MM.1S (cell line): Measurements from ENCODE around the gene WDFY2.

Experiments used
- CTCF ChIP-seq: fragments of 300-600 bp; sonication (generic); IDR thresholded peaks from 2 replicates; pipeline ENCODE4 v1.5.1; 2016; ENCODE audit warnings: antibody characterized with exemption, low read length, mixed read lengths
- EZH2 ChIP-seq: fragments of 300-600 bp; sonication (generic); optimal IDR thresholded peaks from 2 replicates; pipeline ENCODE3; 2017; ENCODE audit warnings: low read depth, mild to moderate bottlenecking, antibody characterized with exemption, low read length, mixed read lengths

GRCh38 chr13:51800486-51800885 is 216.2 kb downstream of the WDFY2 start:
- TF ChIP-seq EZH2 (no peak), CTCF (no peak)
